ENCODE data around the gene SH3TC2. TPM values are rescaled to one million over a fixed set of nuclear protein-coding genes. Genes with fewer than 3 reads are reported as not detected.
A peak's percentile ranks its signal among the peaks of the same experiment; 100 is the strongest.

The SH3TC2 gene
- total and polyA plus RNA-seq, 8 donors = under 0.01 to 3.1 (median 0.46) TPM; not detected in 1

- no peak overlapping the region for H3K4me3 ChIP-seq
- no peaks in the 10 kb centered on the region for H3K27me3 ChIP-seq
- no peak overlapping the region for H3K27ac ChIP-seq
- DNase-seq = no peak
- 60 to 88% (median 83%) methylated on average over 2 of the region's 2 CpGs for WGBS, 5 donors
- peaks cover 0 to 4% (median 0%) of the 10 kb centered on the region in 4 donors for H3K9me3 ChIP-seq
- no peaks in the 10 kb centered on the region for H3K4me1 ChIP-seq
- no peaks in the 10 kb centered on the region for H3K36me3 ChIP-seq
- no peak for TF ChIP-seq POLR2A (IDR thresholded peaks at IDR 0.05)
- TF ChIP-seq POLR2AphosphoS5 (IDR thresholded peaks at IDR 0.05) = no peak
- TF ChIP-seq CTCF (IDR thresholded peaks at IDR 0.05) = no peak
- no peak for TF ChIP-seq EP300 (IDR thresholded peaks at IDR 0.05)
- intact Hi-C loops (cut with DNase I; ENCODE audit: low total_unique reads) = no loop called here
Measured at GRCh38 chr5:149071756-149072155, 8.9 kb upstream of the SH3TC2 start.

- peaks cover 0 to 4% (median 0%) of the 10 kb centered on the region in 4 donors for H3K9me3 ChIP-seq
- H3K27ac ChIP-seq = no peak overlapping the region
- 0 to 89% (median 68%) methylated on average over 1 of the region's 1 CpG for WGBS, 5 donors
- no peaks in the 10 kb centered on the region for H3K27me3 ChIP-seq
- intact Hi-C loops (cut with DNase I; ENCODE audit: low total_unique reads) = no loop called here
- TF ChIP-seq CTCF (IDR thresholded peaks at IDR 0.05) (no peak), EP300 (IDR thresholded peaks at IDR 0.05) (no peak), POLR2A (IDR thresholded peaks at IDR 0.05) (no peak), POLR2AphosphoS5 (IDR thresholded peaks at IDR 0.05) (no peak)
- no peak for DNase-seq
- no peaks in the 10 kb centered on the region for H3K4me1 ChIP-seq
- H3K4me3 ChIP-seq = no peak overlapping the region
- no peaks in the 10 kb centered on the region for H3K36me3 ChIP-seq
Measured at GRCh38 chr5:149071216-149071615, 8.4 kb upstream of the SH3TC2 start.

GRCh38 chr5:149069711-149070110, 6.8 kb upstream of the SH3TC2 start:
- Histone ChIP-seq H3K4me3 (no peak overlapping the region), H3K27ac (no peak overlapping the region), H3K36me3 (no peaks in the 10 kb centered on the region), H3K27me3 (no peaks in the 10 kb centered on the region), H3K9me3 (no peaks in the 10 kb centered on the region), H3K4me1 (no peaks in the 10 kb centered on the region)
- intact Hi-C loops (cut with DNase I; ENCODE audit: low total_unique reads) = no loop called here
- TF ChIP-seq EP300 (IDR thresholded peaks at IDR 0.05) = no peak
- no peak for TF ChIP-seq CTCF (IDR thresholded peaks at IDR 0.05)
- no peak for TF ChIP-seq POLR2AphosphoS5 (IDR thresholded peaks at IDR 0.05)
- no peak for TF ChIP-seq POLR2A (IDR thresholded peaks at IDR 0.05)
- 92 to 95% (median 93%) methylated on average over 2 of the region's 2 CpGs for WGBS, 5 donors
- DNase-seq = no peak

- Histone ChIP-seq H3K4me1 (peaks cover 0 to 19% (median 7%) of the 10 kb centered on the region in 4 donors), H3K27ac (no peak overlapping the region), H3K9me3 (no peaks in the 10 kb centered on the region), H3K4me3 (no peak overlapping the region), H3K36me3 (no peaks in the 10 kb centered on the region), H3K27me3 (no peaks in the 10 kb centered on the region)
- no peak for TF ChIP-seq CTCF (IDR thresholded peaks at IDR 0.05)
- no peak for TF ChIP-seq EP300 (IDR thresholded peaks at IDR 0.05)
- no peak for TF ChIP-seq POLR2A (IDR thresholded peaks at IDR 0.05)
- TF ChIP-seq POLR2AphosphoS5 (IDR thresholded peaks at IDR 0.05) = no peak
- DNase-seq = peak in 1 of 2 donors; percentile 49
- intact Hi-C loops (cut with DNase I; ENCODE audit: low total_unique reads) = no loop called here
- 51 to 74% (median 65%) methylated on average over 2 of the region's 2 CpGs for WGBS, 5 donors
Measured at GRCh38 chr5:149063896-149064478, 1.1 kb upstream of the SH3TC2 start.
